NT2/D1 (cell line): ENCODE results near the gene WNT8B.

Experiments
- SUZ12 ChIP-seq: IDR thresholded peaks from 2 replicates; pipeline ENCODE4 v1.6.1; 2011; ENCODE audit not compliant: insufficient read length, insufficient read depth; ENCODE audit errors: extremely low read depth
- YY1 ChIP-seq: IDR thresholded peaks from 2 replicates; pipeline ENCODE4 v1.6.1; 2011; ENCODE audit not compliant: insufficient read length, insufficient read depth
- ZNF274 ChIP-seq: IDR thresholded peaks from 2 replicates; pipeline ENCODE4 v1.6.1; 2011; ENCODE audit warnings: mild to moderate bottlenecking, low read depth, low read length

- no peak for TF ChIP-seq ZNF274
- TF ChIP-seq YY1, result no peak
- no peak for TF ChIP-seq SUZ12
These were observed 13.9 kb upstream of the WNT8B start for GRCh38 chr10:100448951-100449350.
